Measurements from ENCODE around the gene HJV.

Gene HJV

GRCh38 chr1:145985502-145986439 is 35.8 kb downstream of the HJV start:
- TF ChIP-seq CTCF (IDR thresholded peaks at IDR 0.05; ENCODE audit: low read depth, low read length): no peak

GRCh38 chr1:145985129-145985501 is 36.4 kb downstream of the HJV start:
- no peak for TF ChIP-seq CTCF (IDR thresholded peaks at IDR 0.05; ENCODE audit: low read depth, low read length)
- no peak overlapping the region for H3K4me3 ChIP-seq (ENCODE audit: low read depth, low read length)

More at GRCh38 chr1:145985502-145986439, 35.8 kb downstream of the HJV start:
- H3K4me3 ChIP-seq (ENCODE audit: low read depth, low read length): no peak overlapping the region

- H3K4me3 ChIP-seq (ENCODE audit: low read depth, low read length): no peak overlapping the region
- TF ChIP-seq CTCF (IDR thresholded peaks at IDR 0.05; ENCODE audit: low read depth, low read length): no peak
Measured at GRCh38 chr1:145983960-145984830, 37.3 kb downstream of the HJV start.

GRCh38 chr1:145983206-145983675 is 38.3 kb downstream of the HJV start:
- no peak for TF ChIP-seq CTCF (IDR thresholded peaks at IDR 0.05; ENCODE audit: low read depth, low read length)
- H3K4me3 ChIP-seq (ENCODE audit: low read depth, low read length): no peak overlapping the region

GRCh38 chr1:145982010-145982723 is 39.4 kb downstream of the HJV start:
- no peak overlapping the region for H3K4me3 ChIP-seq (ENCODE audit: low read depth, low read length)
- TF ChIP-seq CTCF (IDR thresholded peaks at IDR 0.05; ENCODE audit: low read depth, low read length): no peak

- no peak overlapping the region for H3K4me3 ChIP-seq (ENCODE audit: low read depth, low read length)
- TF ChIP-seq CTCF (IDR thresholded peaks at IDR 0.05; ENCODE audit: low read depth, low read length): no peak
Measured at GRCh38 chr1:145980457-145980994, 41.0 kb downstream of the HJV start.

Data from WI38 (cell line).